MG63 (cell line): ENCODE results near the gene SERPINA3. TPM values are rescaled to one million over a fixed set of nuclear protein-coding genes. Genes with fewer than 3 reads are reported as not detected.
"Not testable (repeated sequence)": the region's sequence is repeated elsewhere in the genome, so short reads cannot be mapped to it uniquely, and the experiment has no call there.

Experiments
- DNase-seq: peaks from one replicate; pipeline ENCODE4 v3.0.0-alpha.2; 2020
- H3K27me3 ChIP-seq: fragments of 250-450 bp; sonication (Bioruptor Pico); 2 replicates; pipeline ENCODE4 v1.5.1; 2020; ENCODE audit warnings: mild to moderate bottlenecking, moderate library complexity
- H3K36me3 ChIP-seq: fragments of 250-450 bp; sonication (Bioruptor Pico); 2 replicates; pipeline ENCODE4 v1.5.1; 2020; ENCODE audit warnings: mild to moderate bottlenecking, moderate library complexity
- H3K4me3 ChIP-seq: fragments of 250-450 bp; sonication (Bioruptor Pico); 2 replicates; pipeline ENCODE4 v1.5.1; 2020; ENCODE audit warnings: mild to moderate bottlenecking, moderate library complexity
- H3K9me3 ChIP-seq: fragments of 250-450 bp; sonication (Bioruptor Pico); 2 replicates; pipeline ENCODE4 v1.5.1; 2020; ENCODE audit warnings: mild to moderate bottlenecking, moderate library complexity
- total RNA-seq: library from RNA; depleted of rRNA; stranded (reverse); fragments of >200 nt; shearing (Covaris generic); gene quantifications from 2 replicates; pipeline ENCODE4 v1.2.3, GENCODE V29; 2014; ENCODE audit warnings: low replicate concordance; rRNA removed

Gene SERPINA3
- 0.57 TPM in 1 of 2 replicates, not detected in the other for total RNA-seq

- no peaks in the 10 kb centered on the region for H3K36me3 ChIP-seq
- H3K9me3 ChIP-seq: no peaks in the 10 kb centered on the region
- no peaks in the 10 kb centered on the region for H3K27me3 ChIP-seq
- H3K4me3 ChIP-seq: no peak within 1 kb of the TSS
- no peak for DNase-seq
Observed at GRCh38 chr14:94612174-94612573, at the start of gene SERPINA3. Gene SERPINA3, plus strand, starts transcription at chr14:94612391. Its CDS starts 2,051 bp downstream, at chr14:94614442.

DNA sequence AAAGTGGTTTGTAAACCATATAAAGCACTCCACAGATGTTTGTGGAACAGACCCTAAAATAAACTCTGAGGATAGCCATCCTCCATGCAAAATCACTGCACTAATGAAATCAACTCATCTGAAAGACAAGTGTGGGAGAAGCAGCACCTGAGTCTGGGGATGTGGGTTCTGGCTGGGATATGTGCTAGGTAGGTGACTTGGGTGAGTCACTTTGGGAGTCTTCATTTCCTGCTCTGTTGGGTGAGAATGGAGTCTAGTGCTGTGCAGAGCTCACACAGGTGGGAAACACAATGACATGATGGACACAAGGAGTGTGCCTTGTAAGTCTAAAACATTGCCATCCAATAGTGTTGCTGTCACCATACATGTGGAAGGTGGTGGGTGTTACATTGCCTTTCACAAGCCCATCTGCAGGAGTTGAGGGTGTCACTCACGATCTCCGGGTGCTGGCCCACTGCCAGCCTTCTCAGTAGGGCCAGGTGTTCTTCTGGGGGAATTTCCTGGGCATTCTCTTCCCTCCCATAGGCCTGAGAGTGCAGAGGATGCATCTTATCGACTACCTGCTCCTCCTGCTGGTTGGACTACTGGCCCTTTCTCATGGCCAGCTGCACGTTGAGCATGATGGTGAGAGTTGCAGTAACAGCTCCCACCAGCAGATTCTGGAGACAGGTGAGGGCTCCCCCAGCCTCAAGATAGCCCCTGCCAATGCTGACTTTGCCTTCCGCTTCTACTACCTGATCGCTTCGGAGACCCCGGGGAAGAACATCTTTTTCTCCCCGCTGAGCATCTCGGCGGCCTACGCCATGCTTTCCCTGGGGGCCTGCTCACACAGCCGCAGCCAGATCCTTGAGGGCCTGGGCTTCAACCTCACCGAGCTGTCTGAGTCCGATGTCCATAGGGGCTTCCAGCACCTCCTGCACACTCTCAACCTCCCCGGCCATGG, 49.0 kb upstream of the SERPINA3 start:
- no peaks in the 10 kb centered on the region for H3K9me3 ChIP-seq
- H3K4me3 ChIP-seq: no peak overlapping the region
- H3K36me3 ChIP-seq: no peaks in the 10 kb centered on the region
- H3K27me3 ChIP-seq: no peaks in the 10 kb centered on the region
- DNase-seq: no peak

- Histone ChIP-seq H3K9me3 (no peaks in the 10 kb centered on the region), H3K27me3 (no peaks in the 10 kb centered on the region), H3K36me3 (no peaks in the 10 kb centered on the region), H3K4me3 (no peak overlapping the region)
- DNase-seq: no peak
Observed at GRCh38 chr14:94564381-94564780, 47.8 kb upstream of the SERPINA3 start.

DNA sequence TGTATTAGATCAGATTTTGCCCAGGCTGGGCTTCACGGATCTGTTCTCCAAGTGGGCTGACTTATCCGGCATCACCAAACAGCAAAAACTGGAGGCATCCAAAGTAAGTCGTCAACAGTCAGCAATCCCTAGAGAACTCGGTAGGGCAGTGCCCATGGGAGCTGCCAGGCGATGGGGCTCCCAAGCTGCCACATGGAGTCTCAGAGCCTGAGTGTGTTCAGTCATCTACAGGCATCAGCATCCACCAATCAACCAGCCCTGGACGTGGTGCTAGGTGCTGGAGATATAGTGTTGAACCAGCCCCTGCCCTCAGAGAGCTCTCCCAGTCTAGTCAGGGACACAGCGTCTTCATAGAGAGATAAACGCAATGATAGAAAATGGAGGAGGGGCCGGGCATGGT, 44.0 kb upstream of the SERPINA3 start:
- H3K4me3 ChIP-seq: no peak overlapping the region
- H3K27me3 ChIP-seq: no peaks in the 10 kb centered on the region
- no peak for DNase-seq
- no peaks in the 10 kb centered on the region for H3K9me3 ChIP-seq
- H3K36me3 ChIP-seq: no peaks in the 10 kb centered on the region

GRCh38 chr14:94569381-94570001, 42.7 kb upstream of the SERPINA3 start:
- Histone ChIP-seq H3K36me3 (no peaks in the 10 kb centered on the region), H3K27me3 (no peaks in the 10 kb centered on the region), H3K4me3 (no peak overlapping the region), H3K9me3 (no peaks in the 10 kb centered on the region)
- DNase-seq: no peak

GRCh38 chr14:94570002-94570400, 42.2 kb upstream of the SERPINA3 start:
- Histone ChIP-seq H3K36me3 (no peaks in the 10 kb centered on the region), H3K9me3 (no peaks in the 10 kb centered on the region), H3K27me3 (no peaks in the 10 kb centered on the region), H3K4me3 (no peak overlapping the region)
- no peak for DNase-seq

- H3K9me3 ChIP-seq: no peaks in the 10 kb centered on the region
- no peaks in the 10 kb centered on the region for H3K36me3 ChIP-seq
- no peak for DNase-seq
- H3K27me3 ChIP-seq: no peaks in the 10 kb centered on the region
- H3K4me3 ChIP-seq: no peak overlapping the region
Observed at GRCh38 chr14:94570440-94570839, 41.8 kb upstream of the SERPINA3 start.

GRCh38 chr14:94571395-94571794, 40.8 kb upstream of the SERPINA3 start:
- Histone ChIP-seq H3K27me3 (no peaks in the 10 kb centered on the region), H3K9me3 (no peaks in the 10 kb centered on the region), H3K36me3 (no peaks in the 10 kb centered on the region), H3K4me3 (no peak overlapping the region)
- DNase-seq: no peak

DNA sequence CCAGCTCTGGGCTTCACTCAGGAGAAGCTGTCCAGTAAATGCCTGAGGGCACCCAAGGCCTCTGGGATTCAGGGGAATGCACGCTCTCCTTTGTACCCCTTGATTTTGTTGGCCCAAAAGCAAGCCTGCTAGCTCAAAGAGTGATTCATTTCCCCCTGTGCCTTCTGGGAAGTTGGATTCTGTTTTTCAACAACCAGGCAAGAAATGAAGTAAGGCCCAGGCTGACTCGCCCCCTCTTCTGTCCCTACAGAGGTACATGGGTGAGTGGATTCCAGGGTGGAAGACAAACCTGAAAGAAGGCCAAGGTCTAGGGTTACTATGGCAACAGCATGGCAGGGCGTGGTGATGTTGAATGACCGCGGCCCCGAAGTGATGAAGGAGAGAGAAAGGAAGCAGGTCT, 40.2 kb upstream of the SERPINA3 start:
- Histone ChIP-seq H3K4me3 (no peak overlapping the region), H3K36me3 (no peaks in the 10 kb centered on the region), H3K27me3 (no peaks in the 10 kb centered on the region), H3K9me3 (no peaks in the 10 kb centered on the region)
- DNase-seq: peak; percentile 43

- Histone ChIP-seq H3K27me3 (no peaks in the 10 kb centered on the region), H3K9me3 (no peaks in the 10 kb centered on the region), H3K36me3 (no peaks in the 10 kb centered on the region), H3K4me3 (no peak overlapping the region)
- no peak for DNase-seq
Observed at GRCh38 chr14:94572637-94573303, 39.4 kb upstream of the SERPINA3 start.

GRCh38 chr14:94573475-94574277, 38.5 kb upstream of the SERPINA3 start:
- H3K36me3 ChIP-seq: no peaks in the 10 kb centered on the region
- DNase-seq: no peak
- no peak overlapping the region for H3K4me3 ChIP-seq
- no peaks in the 10 kb centered on the region for H3K9me3 ChIP-seq
- no peaks in the 10 kb centered on the region for H3K27me3 ChIP-seq

DNA sequence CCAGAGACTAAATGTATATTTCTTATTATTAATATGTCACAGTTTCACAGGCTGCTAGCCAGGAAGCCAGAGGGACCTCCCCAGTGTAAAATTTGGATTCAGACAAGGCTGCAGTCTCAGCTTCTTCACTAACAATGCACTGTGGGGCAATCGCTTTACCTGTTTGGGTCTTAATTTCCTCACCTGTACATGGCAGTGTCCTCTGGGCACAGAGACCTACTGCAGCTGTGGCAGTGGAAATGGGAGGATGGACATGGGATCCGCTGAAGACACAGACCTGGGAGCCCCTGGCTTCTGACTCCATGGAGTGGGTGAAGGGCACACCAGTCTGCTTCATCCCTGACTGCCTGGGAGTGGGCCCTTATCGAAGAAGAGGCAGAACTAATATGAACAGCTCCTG, 37.9 kb upstream of the SERPINA3 start:
- Histone ChIP-seq H3K4me3 (no peak overlapping the region), H3K36me3 (no peaks in the 10 kb centered on the region), H3K9me3 (no peaks in the 10 kb centered on the region), H3K27me3 (no peaks in the 10 kb centered on the region)
- no peak for DNase-seq

DNA sequence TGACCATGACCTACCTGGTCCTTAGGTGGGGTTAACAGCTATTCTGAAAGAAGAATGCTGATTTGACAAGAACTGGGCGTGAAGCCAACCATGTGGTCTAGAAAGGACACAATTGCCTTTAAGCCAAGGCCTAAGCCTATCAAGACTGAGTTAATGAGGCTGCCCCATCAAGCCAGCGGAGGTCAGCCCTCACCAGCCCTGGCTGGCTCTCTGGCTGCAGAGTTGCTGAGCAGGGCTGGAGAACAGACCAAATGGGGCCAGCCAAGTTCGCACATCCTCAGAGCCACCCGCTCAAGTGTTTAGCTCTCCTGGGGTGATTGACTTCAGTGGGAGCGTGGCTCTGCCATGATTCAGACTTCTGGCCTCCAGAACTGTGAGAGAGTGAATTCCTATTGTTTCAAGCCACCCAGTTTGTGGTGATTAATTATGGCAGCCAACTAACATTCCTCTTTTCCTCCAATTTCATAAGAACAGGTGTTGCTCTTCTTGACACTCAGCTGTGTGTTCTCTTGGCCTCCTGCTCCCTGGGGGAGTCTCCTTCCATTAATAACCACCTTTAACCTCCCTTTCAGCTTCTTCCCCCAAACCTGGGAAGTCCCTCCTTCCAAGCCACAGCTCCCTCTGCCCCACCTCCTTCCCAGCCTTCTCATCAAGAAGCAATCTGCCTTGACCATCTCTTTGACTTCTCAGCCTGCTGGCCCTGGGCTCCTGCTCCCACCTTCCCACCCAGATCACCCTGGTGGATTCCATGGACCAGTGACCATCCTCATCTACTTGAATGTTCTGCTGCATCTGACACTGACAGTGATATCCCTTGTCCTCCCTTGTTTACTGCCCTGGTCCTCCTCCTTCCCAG, 36.2 kb upstream of the SERPINA3 start:
- Histone ChIP-seq H3K27me3 (no peaks in the 10 kb centered on the region), H3K9me3 (no peaks in the 10 kb centered on the region), H3K36me3 (no peaks in the 10 kb centered on the region), H3K4me3 (no peak overlapping the region)
- DNase-seq: peak; percentile 83

DNA sequence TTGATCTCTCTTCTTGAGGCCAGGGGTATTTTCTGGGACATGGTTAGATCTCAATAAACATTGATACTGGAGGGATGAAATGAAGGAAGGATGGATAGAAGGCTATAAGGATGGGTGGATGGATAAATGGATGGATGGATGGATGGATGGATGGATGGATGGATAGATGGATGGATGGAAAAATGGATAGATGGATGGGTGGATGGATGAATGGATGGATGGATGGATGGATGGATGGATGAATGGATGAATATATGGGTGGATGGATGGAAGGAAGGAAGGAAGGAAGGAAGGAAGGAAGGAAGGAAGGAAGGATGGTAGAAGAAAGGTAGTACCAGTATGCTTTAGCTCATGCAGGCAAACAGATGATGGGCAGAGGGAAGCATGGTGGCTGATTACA, 34.7 kb upstream of the SERPINA3 start:
- not testable (repeated sequence) for H3K36me3 ChIP-seq, H3K4me3 ChIP-seq, H3K27me3 ChIP-seq, H3K9me3 ChIP-seq, DNase-seq

DNA sequence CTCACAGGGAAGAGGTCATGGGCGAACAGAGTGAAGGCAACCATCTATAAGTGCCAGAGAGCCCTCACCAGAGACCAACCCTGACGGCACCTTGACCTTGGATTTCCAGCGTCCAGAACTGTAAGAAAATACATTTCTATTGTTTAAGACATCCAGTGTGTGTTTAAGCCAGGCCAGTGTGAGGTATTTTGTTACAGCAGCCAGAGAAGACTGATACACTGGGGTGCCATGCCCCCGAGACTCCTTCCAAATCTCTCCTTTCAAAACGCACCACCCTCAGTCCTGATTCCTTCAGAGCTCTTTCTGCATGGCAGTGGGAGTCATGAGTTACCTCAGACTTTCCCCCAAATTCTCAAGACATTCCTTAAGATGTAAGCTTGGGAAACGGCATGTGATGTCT, 33.5 kb upstream of the SERPINA3 start:
- Histone ChIP-seq H3K27me3 (no peaks in the 10 kb centered on the region), H3K36me3 (no peaks in the 10 kb centered on the region), H3K9me3 (no peaks in the 10 kb centered on the region), H3K4me3 (no peak overlapping the region)
- DNase-seq: no peak
